H1 (cell line): ENCODE results near the gene SIDT1. TPM values are rescaled to one million over a fixed set of nuclear protein-coding genes. Genes with fewer than 3 reads are reported as not detected.

Source experiments
- ATF3 ChIP-seq: IDR thresholded peaks from 2 replicates; pipeline ENCODE4 v1.6.1; 2011; ENCODE audit warnings: low read depth, mild to moderate bottlenecking, low read length; ENCODE audit not compliant: insufficient read depth
- CBX5 ChIP-seq: fragments of 300-800, 300-1000 bp; sonication (generic); IDR thresholded peaks from 2 replicates; pipeline ENCODE4 v1.7.1; 2016; ENCODE audit warnings: antibody characterized with exemption, low read length, low read depth
- CHD7 ChIP-seq: fragments of 300-600 bp; sonication (generic); IDR thresholded peaks from 2 replicates; pipeline ENCODE4 v1.7.1; 2012; ENCODE audit warnings: low read length, moderate library complexity, mild to moderate bottlenecking, inconsistent platforms; ENCODE audit not compliant: insufficient replicate concordance
- HDAC6 ChIP-seq: IDR thresholded peaks from one replicate; pipeline ENCODE4 v1.7.1; 2012; ENCODE audit warnings: low read depth, mild to moderate bottlenecking, inconsistent platforms, low read length, moderate library complexity
- JUN ChIP-seq: IDR thresholded peaks from 2 replicates; pipeline ENCODE4 v1.6.1; 2011; ENCODE audit warnings: low read depth, mild to moderate bottlenecking, improper control_type of control experiment, low read length
- KDM4A ChIP-seq: IDR thresholded peaks from one replicate; pipeline ENCODE4 v1.7.1; 2012; ENCODE audit warnings: low read depth, mild to moderate bottlenecking, moderate library complexity, low read length, inconsistent platforms; ENCODE audit not compliant: severe bottlenecking
- NRF1 ChIP-seq: IDR thresholded peaks from 2 replicates; pipeline ENCODE4 v1.6.1; 2011; ENCODE audit warnings: mild to moderate bottlenecking, low read depth, low read length, improper control_type of control experiment
- SP2 ChIP-seq: IDR thresholded peaks from 2 replicates; pipeline ENCODE4 v1.6.1; 2012; ENCODE audit warnings: mild to moderate bottlenecking, low read length, inconsistent platforms
- TBP ChIP-seq: IDR thresholded peaks from 2 replicates; pipeline ENCODE4 v1.6.1; 2011; ENCODE audit warnings: low read depth, low read length, improper control_type of control experiment
- ZNF274 ChIP-seq: IDR thresholded peaks from 2 replicates; pipeline ENCODE4 v1.7.0; 2012; ENCODE audit warnings: low read length, borderline replicate concordance; ENCODE audit errors: extremely low read depth
- polyA plus RNA-seq, 7 experiments: library from polyadenylated mRNA; depleted of rRNA in 3 of 7; stranded (reverse) in 5 of 7; unstranded in 2 of 7; fragments of >200 nt in 5 of 7; fragments of 200-250 nt in 2 of 7; gene quantifications; 1 replicate in 5 of 7; 2 replicates in 1 of 7; 4 replicates in 1 of 7; pipeline versions ENCODE4 v1.2.1 to v1.2.3, GENCODE V29; 2011 to 2013; ENCODE audit warnings: missing spikeins in 2 of 7, mixed read lengths in 2 of 7
- total RNA-seq: library from RNA; stranded (reverse); fragmentation: NEBNext Ultra II Directional; extraction: Animal tissue kit (Norgen Biotek cat#: 25700); gene quantifications from 2 replicates; pipeline ENCODE4 v1.2.1, GENCODE V29; 2021

Gene SIDT1
- total and polyA plus RNA-seq, 2 of the 8 experiments (the other 6 are each of a cell fraction or from before 2014, with no cell fraction given), result 0.06 TPM; not detected in 1

DNA sequence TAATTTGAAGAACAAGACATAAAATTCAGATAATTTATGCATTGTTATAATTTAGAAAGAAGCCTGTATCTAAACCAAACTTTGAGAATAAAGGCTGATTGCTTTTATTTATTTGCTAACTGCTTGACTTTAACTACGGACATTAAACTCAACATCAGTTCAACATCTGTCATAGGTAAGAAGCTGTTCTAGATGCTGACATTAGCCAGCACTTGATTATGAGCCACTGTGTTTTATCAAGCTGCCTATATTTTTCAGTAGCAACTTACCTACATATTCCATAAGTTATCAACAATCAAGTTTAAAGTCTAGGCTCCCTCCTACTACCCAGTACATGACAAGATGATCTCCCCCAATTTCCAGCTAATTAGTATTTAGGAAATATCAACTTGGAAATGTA lies 122.0 kb downstream of the SIDT1 start (continued):
- TF ChIP-seq CHD7 (no peak), JUN (no peak), ATF3 (no peak), SP2 (no peak), HDAC6 (no peak), NRF1 (no peak), KDM4A (no peak), ZNF274 (no peak), CBX5 (no peak), TBP (no peak)
